B cell (primary cell): ENCODE data around the gene CLCNKB. TPM values are rescaled to one million over a fixed set of nuclear protein-coding genes. Genes with fewer than 3 reads are reported as not detected.
"Not testable (repeated sequence)": the region's sequence is repeated elsewhere in the genome, so short reads cannot be mapped to it uniquely, and the experiment has no call there.

Experiments
- ATAC-seq: fragments of 200-7000 bp; cut with Tn5 transposase; one replicate; pipeline ENCODE4 v1.10.0; 2021; ENCODE audit warnings: low read depth, mild to moderate bottlenecking, moderate number of reproducible peaks, moderate library complexity
- CTCF ChIA-PET: fragments of 350-600 bp; sonication (Branson Sonifier 250); formaldehyde crosslinking; loops from one replicate; lab custom pipeline; 2021; ENCODE audit warnings: antibody characterized with exemption, inconsistent platforms; lab: Charles Lee
- POLR2A ChIA-PET: fragments of 350-600 bp; sonication (Branson Sonifier 250); formaldehyde crosslinking; loops from one replicate; lab custom pipeline; 2021; ENCODE audit warnings: antibody characterized with exemption; lab: Charles Lee
- DNase-seq: peaks from one replicate; pipeline ENCODE4 v3.0.0; 2013
- H2AFZ ChIP-seq: 2 replicates; pipeline ENCODE4 v1.6.1; 2012; ENCODE audit warnings: mild to moderate bottlenecking, low read depth, low read length; ENCODE audit not compliant: insufficient read depth, poor library complexity, severe bottlenecking
- H3K27ac ChIP-seq, 2 donors: 1 replicate in 1 of 2; 2 replicates in 1 of 2; pipeline ENCODE4 v1.5.1; 2012 to 2013; ENCODE audit warnings: low read length in 2 of 2, mild to moderate bottlenecking in 2 of 2, moderate library complexity in 1 of 2
- H3K27me3 ChIP-seq, 4 experiments: fragments of 200-600 bp in 1 of 4; sonication (generic) in 1 of 4; replicated peaks in 1 of 4; 1 replicate in 2 of 4; 2 replicates in 2 of 4; pipeline versions ENCODE4 v1.6.1 to v1.7.0; 2013 to 2016; ENCODE audit warnings: low read length in 3 of 4, mild to moderate bottlenecking in 2 of 4, mixed read lengths in 1 of 4, moderate library complexity in 1 of 4; ENCODE audit not compliant: insufficient read depth in 4 of 4, control insufficient read depth in 3 of 4; ENCODE audit errors: control extremely low read depth in 1 of 4
- H3K36me3 ChIP-seq, 2 experiments: replicated peaks in 1 of 2; 1 replicate in 1 of 2; 2 replicates in 1 of 2; pipeline versions ENCODE4 v1.6.1 to v1.7.1; 2013; ENCODE audit warnings: low read length in 1 of 2; ENCODE audit not compliant: insufficient read depth in 2 of 2, control insufficient read depth in 1 of 2; ENCODE audit errors: control extremely low read depth in 1 of 2, extremely low read depth in 1 of 2
- H3K4me1 ChIP-seq, 2 donors: fragments of 200-600 bp in 1 of 2; sonication (generic) in 1 of 2; 1 replicate in 1 of 2; 2 replicates in 1 of 2; pipeline versions ENCODE4 v1.5.1 to v1.6.1; 2013 to 2017; ENCODE audit warnings: low read length in 2 of 2; ENCODE audit not compliant: control insufficient read depth in 2 of 2, insufficient read depth in 2 of 2
- H3K4me2 ChIP-seq: replicated peaks from 2 replicates; pipeline ENCODE3; 2012; ENCODE audit warnings: mild to moderate bottlenecking, low read depth, low read length; ENCODE audit not compliant: poor library complexity, severe bottlenecking
- H3K4me3 ChIP-seq, 5 experiments: fragments of 200-600 bp in 1 of 5; sonication (generic) in 1 of 5; 1 replicate in 3 of 5; 2 replicates in 2 of 5; pipeline versions ENCODE4 v1.5.1 to v1.7.0; 2011 to 2016; ENCODE audit warnings: low read length in 4 of 5, mild to moderate bottlenecking in 4 of 5, low read depth in 2 of 5, control low read depth in 1 of 5, moderate library complexity in 1 of 5; ENCODE audit not compliant: insufficient read depth in 1 of 5; ENCODE audit errors: control extremely low read depth in 1 of 5, extremely low read depth in 1 of 5
- H3K79me2 ChIP-seq: fragments of 200-600 bp; sonication (generic); one replicate; pipeline ENCODE4 v1.6.0; 2016; ENCODE audit warnings: low read length; ENCODE audit not compliant: control insufficient read depth, insufficient read depth
- H3K9ac ChIP-seq: fragments of 200-600 bp; sonication (generic); 2 replicates; pipeline ENCODE4 v1.6.1; 2017; ENCODE audit warnings: mild to moderate bottlenecking, low read length, moderate library complexity
- H3K9me3 ChIP-seq, 3 donors: one replicate each; pipeline versions ENCODE4 v1.6.1 to v1.7.1; 2013; ENCODE audit warnings: low read length in 2 of 3; ENCODE audit not compliant: control insufficient read depth in 2 of 3, insufficient read depth in 1 of 3; ENCODE audit errors: control extremely low read depth in 1 of 3
- H4K20me1 ChIP-seq: 2 replicates; pipeline ENCODE4 v1.6.0; 2012; ENCODE audit warnings: mild to moderate bottlenecking, low read length; ENCODE audit not compliant: insufficient read depth, control insufficient read depth, poor library complexity, severe bottlenecking
- H3K27ac Mint-ChIP-seq: one replicate; pipeline ENCODE4 v1.8.0; 2021; ENCODE audit warnings: mixed read lengths
- H3K27me3 Mint-ChIP-seq: one replicate; pipeline ENCODE4 v1.8.0; 2021; ENCODE audit warnings: mixed read lengths
- H3K4me1 Mint-ChIP-seq: one replicate; pipeline ENCODE4 v1.8.0; 2021; ENCODE audit warnings: mixed read lengths
- H3K4me3 Mint-ChIP-seq: one replicate; pipeline ENCODE4 v1.8.0; 2021; ENCODE audit warnings: mixed read lengths
- H3K9me3 Mint-ChIP-seq: one replicate; pipeline ENCODE4 v1.8.0; 2022; ENCODE audit warnings: mixed read lengths; ENCODE audit not compliant: insufficient read depth
- CTCF ChIP-seq: fragments of 200-600 bp; IDR thresholded peaks from one replicate; pipeline ENCODE4 v1.8.0; 2022; ENCODE audit warnings: antibody characterized with exemption, mild to moderate bottlenecking
- EZH2 ChIP-seq: IDR thresholded peaks from 2 replicates; pipeline ENCODE4 v1.6.1; 2012; ENCODE audit warnings: borderline replicate concordance, low read depth, mild to moderate bottlenecking, moderate library complexity, low read length; ENCODE audit not compliant: insufficient read depth, poor library complexity, severe bottlenecking
- WGBS: methylation state at CpG from one replicate; pipeline ENCODE4 v1.1.5; 2013; ENCODE audit warnings: missing lambda C conversion rate; ENCODE audit not compliant: insufficient coverage; 5-methylcytosine and 5-hydroxymethylcytosine counted together
- intact Hi-C: fragments of 100-400 bp; cut with micrococcal nuclease; formaldehyde crosslinking; loops from one replicate; pipeline ENCODE4 v1.10.0; 2022
- polyA plus RNA-seq: library from polyadenylated mRNA; depleted of rRNA; stranded (reverse); fragments of >200 nt; gene quantifications from 2 replicates; pipeline ENCODE4 v1.2.3, GENCODE V29; 2012
- total RNA-seq, 2 donors: library from RNA; stranded (reverse); fragments of 120-200 nt in 1 of 2; gene quantifications; 1 replicate in 1 of 2; 2 replicates in 1 of 2; pipeline versions ENCODE4 v1.2.3 to v1.2.4, GENCODE V29; 2013 to 2022

Gene CLCNKB
- total and polyA plus RNA-seq, 2 donors (not counting 1 experiment from before 2014, with no cell fraction given) = not detected

DNA sequence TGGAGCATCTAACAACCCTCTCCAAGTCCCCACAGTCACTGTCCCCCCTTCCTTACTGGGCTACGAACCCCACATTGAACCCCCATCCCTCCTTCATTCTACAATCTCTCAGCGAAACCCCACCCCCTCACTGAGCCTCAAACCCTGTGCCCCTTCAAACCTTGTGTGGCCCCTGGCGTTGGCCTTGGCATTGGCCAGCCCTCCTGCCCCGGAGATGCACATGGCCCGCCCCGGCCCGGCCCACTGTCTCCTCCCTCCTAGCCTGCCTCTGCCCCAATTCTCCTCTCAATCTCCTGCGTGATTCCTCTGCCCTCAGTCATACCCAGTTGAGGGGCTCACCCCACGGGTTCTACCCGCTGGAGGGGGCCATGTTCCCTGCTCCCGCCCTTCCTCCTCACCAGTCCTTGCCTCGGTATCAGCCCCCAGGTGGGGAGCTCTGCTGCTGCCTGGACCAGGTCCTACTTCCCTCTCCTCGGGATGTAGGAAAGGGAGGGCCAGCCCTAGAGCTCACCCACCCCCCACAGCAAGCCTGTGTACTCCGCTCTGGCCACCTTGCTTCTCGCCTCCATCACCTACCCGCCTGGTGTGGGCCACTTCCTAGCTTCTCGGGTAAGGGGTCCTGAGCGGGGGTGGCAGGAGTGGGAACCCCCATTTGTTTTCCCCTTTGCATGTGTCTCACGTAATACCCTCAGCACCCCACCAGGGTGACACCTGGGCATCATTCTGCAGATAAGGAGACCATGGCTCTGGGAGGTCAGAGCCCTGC lies 15.2 kb upstream of the CLCNKB start:
- H4K20me1 ChIP-seq = no peaks in the 10 kb centered on the region
- DNase-seq = no peak
- H3K79me2 ChIP-seq = no peaks in the 10 kb centered on the region
- H3K4me3 ChIP-seq = no peak overlapping the region
- no peak overlapping the region for H2AFZ ChIP-seq
- TF ChIP-seq EZH2 (no peak), CTCF (no peak)
- Mint-ChIP-seq H3K4me3 (no peak overlapping the region), H3K27ac (no peak overlapping the region), H3K9me3 (no peaks in the 10 kb centered on the region), H3K4me1 (peaks cover 7% of the 10 kb centered on the region), H3K27me3 (peaks cover 30% of the 10 kb centered on the region)
- no peak for ATAC-seq
- peaks cover 0 to 30% (median 6%) of the 10 kb centered on the region in 4 experiments for H3K27me3 ChIP-seq
- no peak overlapping the region for H3K9ac ChIP-seq
- no peak overlapping the region for H3K27ac ChIP-seq
- ChIA-PET POLR2A (no interaction called here), CTCF (no interaction called here)
- no peak overlapping the region for H3K4me2 ChIP-seq
- intact Hi-C loops = no loop called here
- H3K9me3 ChIP-seq = no peaks in the 10 kb centered on the region
- WGBS = 56% methylated on average over 19 of the region's 19 CpGs
- peaks cover 6 to 11% of the 10 kb centered on the region in 2 donors for H3K4me1 ChIP-seq
- no peaks in the 10 kb centered on the region for H3K36me3 ChIP-seq

DNA sequence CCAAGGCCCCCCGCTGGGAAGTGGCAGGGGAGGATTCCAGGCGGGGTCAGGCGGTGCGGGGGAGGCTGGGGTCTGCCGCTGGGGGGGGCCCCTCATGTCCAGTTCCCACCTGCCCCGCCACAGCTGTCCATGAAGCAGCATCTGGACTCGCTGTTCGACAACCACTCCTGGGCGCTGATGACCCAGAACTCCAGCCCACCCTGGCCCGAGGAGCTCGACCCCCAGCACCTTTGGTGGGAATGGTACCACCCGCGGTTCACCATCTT lies 14.6 kb upstream of the CLCNKB start:
- peaks cover 30% of the 10 kb centered on the region for H3K27me3 Mint-ChIP-seq
- CTCF ChIA-PET, H3K27ac ChIP-seq, H3K4me3 Mint-ChIP-seq, H3K4me1 Mint-ChIP-seq, DNase-seq, H4K20me1 ChIP-seq, H3K9ac ChIP-seq, H3K9me3 ChIP-seq, H2AFZ ChIP-seq, H3K27ac Mint-ChIP-seq, POLR2A ChIA-PET, intact Hi-C loops, H3K79me2 ChIP-seq, H3K4me2 ChIP-seq, H3K9me3 Mint-ChIP-seq, H3K4me3 ChIP-seq, ATAC-seq, H3K36me3 ChIP-seq: not testable (repeated sequence)
- H3K4me1 ChIP-seq = peaks cover 6 to 11% of the 10 kb centered on the region in 2 donors
- 88% methylated on average over 4 of the region's 13 CpGs for WGBS
- peaks cover 0 to 30% (median 6%) of the 10 kb centered on the region in 4 experiments for H3K27me3 ChIP-seq
